Activated CD8-positive, alpha-beta memory T cell treated with anti-CD3 and anti-CD28 coated beads for 1 hour (primary cell): Measurements from ENCODE around the gene GSG1L.

Experiments used
- DNase-seq, 2 donors: peaks; one replicate each; pipeline ENCODE4 v3.0.0-alpha.2; 2020; ENCODE audit warnings: low read depth in 1 of 2; ENCODE audit errors: extremely low read depth in 1 of 2

The GSG1L gene

GRCh38 chr16:28027055-28027454 is 36.5 kb downstream of the GSG1L start:
- no peak for DNase-seq

DNA sequence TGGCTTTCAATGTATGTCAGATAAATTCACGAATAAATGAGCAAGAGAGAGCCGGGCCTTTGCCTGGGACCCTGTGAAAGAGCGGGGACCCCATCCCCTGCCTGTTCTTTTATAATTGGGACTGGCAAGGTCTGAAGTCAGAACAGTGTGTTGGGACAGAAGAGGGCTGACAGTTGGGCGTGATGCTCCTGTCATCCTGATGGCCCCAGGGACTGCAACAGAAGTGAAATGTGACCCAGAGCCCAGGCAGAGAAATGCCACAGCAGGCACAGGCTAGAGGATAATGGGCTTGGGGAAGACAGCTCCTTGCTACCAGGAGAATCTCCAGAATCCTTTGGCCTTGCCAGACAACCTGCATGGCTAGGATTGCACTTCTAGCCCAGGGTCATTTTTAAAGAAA is 37.9 kb downstream of the GSG1L start:
- no peak for DNase-seq

DNA sequence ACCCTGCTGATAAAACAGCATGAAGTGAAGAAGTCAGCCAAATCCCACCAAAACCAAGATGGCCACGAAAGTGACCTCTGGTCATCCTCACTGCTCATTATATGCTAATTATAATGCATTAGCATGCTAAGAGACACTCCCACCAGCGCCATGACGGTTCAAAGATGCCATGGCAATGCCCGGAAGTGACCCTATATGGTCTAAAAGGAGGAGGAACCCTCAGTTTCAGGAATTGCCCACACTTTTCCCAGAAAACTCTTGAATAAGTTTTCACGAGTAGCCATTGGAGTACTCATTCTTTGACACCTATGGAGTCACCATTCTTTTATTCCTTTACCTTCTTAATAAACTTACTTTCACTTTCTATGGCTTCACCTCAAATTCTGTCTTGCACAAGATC is 44.3 kb downstream of the GSG1L start:
- DNase-seq = no peak

DNA sequence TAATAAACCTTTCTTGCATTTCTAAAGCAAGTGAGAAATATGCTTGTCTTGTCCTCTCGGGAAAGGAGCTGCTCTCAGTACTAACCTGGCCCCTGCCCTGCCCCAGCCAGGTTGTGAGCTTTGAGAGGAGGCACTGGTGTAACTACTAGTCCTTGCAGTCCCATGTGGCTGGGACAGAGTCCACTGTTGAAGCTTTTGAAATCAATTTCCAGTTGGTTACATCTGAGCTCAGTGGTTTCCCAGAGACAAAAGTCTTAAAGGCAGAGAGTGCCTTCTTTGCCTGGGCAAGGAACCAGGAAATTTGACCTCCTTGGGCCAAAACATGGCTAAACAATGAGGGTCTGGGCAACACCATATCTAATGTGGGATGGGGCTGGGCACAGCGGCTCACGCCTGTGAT is 48.7 kb downstream of the GSG1L start:
- no peak for DNase-seq

- no peak for DNase-seq
Measured at GRCh38 chr16:28013878-28014277, 49.6 kb downstream of the GSG1L start.

DNA sequence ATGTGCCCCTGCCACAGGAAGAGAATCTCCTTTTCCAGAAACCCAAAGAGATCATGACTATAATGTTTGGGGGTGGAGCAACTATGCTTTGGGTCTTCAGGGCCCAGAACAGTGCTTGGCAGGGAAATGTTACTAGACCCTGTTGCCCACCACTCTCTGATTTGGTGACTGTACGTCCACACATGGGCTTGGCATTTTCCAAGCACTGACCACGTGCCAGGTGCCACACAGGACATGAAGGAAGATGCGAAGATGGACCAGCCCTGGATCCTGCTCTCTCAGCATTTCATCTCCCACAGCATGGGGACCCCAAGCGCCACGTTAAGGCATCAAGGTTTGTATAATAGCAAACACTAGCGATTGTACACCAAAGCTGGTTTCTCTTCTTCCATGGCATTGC is 50.1 kb downstream of the GSG1L start:
- DNase-seq = no peak

DNA sequence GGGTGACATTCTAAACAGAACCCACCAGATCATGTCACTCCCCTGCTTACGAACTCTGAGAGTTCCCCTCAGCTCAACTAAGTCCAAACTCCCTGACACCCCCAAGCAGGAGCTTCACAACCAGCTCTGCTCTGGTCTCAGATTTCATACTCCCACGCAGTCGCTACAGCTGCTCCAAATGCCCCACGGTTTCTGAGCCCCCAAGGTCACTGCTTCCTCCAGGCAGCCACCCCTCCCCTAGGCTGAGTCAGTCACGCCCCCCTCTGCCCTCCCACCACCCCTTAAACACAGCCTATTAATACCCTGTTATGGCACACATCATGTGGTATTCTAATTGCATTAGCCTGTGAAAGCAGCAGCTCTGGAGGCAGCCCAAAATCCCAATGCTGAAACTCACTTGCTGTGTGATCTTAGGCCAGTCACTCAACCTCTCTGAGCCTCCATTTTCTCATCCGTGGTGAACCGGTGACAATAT is 51.5 kb downstream of the GSG1L start:
- DNase-seq = no peak

GRCh38 chr16:28011223-28011622 is 52.3 kb downstream of the GSG1L start:
- no peak for DNase-seq

DNA sequence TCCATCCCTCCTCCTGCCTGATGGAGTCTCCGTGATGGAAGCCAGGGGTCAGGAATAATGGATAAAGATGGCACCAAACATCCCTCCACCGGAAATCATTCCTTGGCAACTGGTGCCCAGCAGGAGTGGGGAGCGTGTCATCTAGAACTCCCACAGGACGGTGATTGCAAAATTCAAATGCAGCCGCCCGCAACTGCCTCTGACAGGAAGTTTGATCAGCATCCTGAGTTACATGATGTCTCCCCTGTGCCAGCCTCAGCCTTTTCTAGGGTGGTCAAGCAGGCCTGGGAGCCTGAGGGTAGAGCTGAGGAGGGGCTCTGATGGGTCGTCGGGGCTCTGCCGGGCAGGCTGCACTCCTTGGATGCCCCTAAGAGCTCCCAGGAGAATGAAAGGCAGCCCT is 52.8 kb downstream of the GSG1L start:
- no peak for DNase-seq

GRCh38 chr16:28009586-28010373 is 53.7 kb downstream of the GSG1L start:
- DNase-seq = no peak

GRCh38 chr16:28003923-28004322 is 59.6 kb downstream of the GSG1L start:
- DNase-seq = no peak

GRCh38 chr16:28003021-28003865 is 60.3 kb downstream of the GSG1L start:
- no peak for DNase-seq

DNA sequence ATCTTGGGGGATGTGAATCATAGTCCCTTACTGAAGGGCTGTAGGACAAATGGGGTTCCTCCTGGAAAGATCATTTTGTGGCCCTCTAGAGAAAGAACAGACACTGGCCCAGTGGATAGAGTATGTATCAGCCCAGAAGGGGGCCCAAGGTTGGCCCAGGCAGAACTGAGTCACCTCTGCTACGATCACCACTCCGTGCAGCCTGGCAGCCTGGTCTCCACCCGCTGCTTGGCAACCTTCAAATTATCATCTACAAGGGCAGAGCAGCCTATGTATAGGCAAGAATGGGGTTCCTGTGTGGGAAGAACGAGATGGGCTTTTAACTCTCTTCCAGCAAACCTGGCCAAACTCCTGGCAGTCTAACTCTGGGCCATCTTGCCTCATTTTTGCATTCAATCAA is 61.9 kb downstream of the GSG1L start:
- DNase-seq = no peak

- no peak for DNase-seq
Measured at GRCh38 chr16:28001184-28001583, 62.3 kb downstream of the GSG1L start.

DNA sequence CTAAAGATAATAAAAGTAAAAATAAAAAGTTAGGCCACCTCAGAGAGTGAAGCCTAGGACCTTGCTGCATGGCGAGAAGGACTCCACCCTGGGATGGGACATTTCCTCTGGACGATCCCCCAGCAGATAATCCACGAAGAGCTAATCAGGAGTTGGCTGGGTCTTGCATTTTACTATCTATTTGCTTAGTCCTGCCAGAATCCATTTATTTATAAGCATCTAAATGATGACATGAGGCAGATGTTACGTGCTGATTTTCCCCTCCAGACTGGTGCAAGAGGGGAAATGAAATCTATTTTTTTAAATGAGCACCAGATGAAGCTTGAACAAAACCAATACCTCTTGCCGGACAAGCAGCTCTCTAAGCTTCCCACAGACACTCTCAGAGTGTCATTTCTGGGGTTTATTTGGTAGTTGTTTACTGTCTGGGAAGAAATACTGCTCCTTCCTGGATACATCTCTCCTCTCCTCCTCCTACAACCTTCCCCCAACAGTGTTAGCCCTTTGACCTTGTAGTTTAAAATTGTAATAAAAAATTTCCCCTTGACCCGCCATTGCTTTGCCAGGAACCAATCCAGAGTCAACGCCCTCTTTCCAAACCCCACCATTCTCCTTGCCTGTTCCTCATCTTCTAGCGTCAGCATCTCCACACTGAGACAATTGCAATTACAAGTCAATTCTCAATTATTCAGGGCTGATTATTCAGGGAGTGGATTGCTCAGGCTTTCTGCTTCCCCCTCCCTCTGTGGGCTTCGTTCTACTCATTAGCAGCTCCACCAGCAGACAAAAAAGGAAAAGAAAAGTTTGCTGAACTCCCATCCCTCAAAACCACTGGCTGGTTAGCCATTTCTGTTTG is 63.0 kb downstream of the GSG1L start:
- no peak for DNase-seq

DNA sequence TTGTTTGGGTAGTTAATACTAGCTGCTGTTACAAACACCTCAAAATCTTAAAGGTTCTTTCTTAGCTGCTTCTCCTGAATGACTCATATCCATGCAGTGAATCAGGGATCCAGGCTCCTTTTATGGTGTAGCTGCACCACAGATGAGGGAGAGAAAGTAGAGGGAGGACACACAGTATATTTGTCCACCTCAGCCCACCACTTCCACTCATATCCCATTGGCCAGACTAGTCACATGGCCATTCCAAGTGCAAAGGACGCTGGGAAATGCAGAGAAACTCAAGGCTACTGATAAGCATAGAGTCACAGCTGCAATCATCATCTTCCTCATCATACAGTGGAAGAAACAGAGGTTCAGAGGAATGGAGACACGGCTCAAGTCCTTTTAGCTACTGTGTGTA is 63.8 kb downstream of the GSG1L start:
- no peak for DNase-seq

DNA sequence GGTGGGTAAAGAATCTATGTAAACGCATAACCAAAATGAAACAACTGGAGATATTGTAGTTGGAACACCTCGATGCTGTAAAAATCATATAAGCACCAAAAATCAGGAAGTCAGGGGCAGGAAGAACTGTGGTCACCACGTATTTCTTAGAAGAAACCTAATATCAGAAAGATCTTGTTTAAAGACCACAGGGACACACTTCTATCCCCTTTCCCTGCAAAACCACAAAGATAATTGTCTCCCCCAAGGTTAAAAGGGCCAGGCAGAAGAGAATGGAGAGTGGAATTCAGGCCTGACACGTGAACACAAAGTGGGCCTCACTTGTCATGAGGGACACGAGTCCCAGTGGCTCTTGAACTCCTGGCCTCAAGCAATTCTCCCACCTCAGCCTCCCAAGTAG is 68.1 kb downstream of the GSG1L start:
- DNase-seq = no peak

- DNase-seq = no peak
Measured at GRCh38 chr16:27994686-27995085, 68.8 kb downstream of the GSG1L start.

DNA sequence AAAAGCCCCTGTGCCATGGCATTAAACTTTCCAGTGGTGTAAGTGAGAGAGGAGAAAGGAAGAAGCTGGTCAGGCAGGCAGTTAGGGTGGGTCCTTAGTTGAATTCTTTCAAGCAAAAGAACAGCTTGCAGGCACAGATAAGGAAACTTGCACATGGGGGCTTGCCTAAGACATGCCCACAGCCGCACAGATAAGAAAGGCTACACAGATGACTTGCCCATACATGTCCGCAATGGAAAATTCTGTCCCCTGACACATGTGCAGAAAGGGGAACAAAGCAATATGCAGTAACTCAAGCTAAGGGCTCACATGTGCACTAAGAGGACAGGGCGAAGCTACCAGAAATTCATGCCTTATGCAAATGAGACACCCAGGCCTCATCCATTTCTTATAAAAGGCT is 69.9 kb downstream of the GSG1L start:
- DNase-seq = no peak

DNA sequence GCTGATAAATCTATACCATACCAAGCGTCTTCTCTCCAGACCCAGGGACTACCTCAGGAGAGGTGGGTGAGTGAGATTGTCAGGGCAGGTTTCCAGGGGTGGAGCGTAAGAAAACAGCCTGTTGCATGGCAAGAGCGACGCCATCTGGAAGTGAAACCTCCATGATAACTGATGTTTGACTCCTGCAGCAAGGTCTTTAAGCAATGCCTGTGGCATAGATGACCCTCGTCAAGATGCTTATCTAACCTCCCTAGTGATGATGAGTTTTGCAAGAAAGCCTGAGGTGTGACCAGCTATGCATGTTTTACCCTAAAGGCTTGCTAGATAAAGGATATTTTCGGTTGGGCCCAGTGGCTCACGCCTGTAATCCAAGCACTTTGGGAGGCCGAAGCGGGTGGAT is 71.6 kb downstream of the GSG1L start:
- DNase-seq = no peak

- no peak for DNase-seq
Measured at GRCh38 chr16:27985981-27986380, 77.5 kb downstream of the GSG1L start.
